NCI-H1930 (cell line): ENCODE results near the gene SRSF12.

ENCODE experiments used
- DNase-seq, 2 experiments: peaks; one replicate each; lab custom pipeline; 2025; lab: John Stamatoyannopoulos, UW

The SRSF12 gene

DNA sequence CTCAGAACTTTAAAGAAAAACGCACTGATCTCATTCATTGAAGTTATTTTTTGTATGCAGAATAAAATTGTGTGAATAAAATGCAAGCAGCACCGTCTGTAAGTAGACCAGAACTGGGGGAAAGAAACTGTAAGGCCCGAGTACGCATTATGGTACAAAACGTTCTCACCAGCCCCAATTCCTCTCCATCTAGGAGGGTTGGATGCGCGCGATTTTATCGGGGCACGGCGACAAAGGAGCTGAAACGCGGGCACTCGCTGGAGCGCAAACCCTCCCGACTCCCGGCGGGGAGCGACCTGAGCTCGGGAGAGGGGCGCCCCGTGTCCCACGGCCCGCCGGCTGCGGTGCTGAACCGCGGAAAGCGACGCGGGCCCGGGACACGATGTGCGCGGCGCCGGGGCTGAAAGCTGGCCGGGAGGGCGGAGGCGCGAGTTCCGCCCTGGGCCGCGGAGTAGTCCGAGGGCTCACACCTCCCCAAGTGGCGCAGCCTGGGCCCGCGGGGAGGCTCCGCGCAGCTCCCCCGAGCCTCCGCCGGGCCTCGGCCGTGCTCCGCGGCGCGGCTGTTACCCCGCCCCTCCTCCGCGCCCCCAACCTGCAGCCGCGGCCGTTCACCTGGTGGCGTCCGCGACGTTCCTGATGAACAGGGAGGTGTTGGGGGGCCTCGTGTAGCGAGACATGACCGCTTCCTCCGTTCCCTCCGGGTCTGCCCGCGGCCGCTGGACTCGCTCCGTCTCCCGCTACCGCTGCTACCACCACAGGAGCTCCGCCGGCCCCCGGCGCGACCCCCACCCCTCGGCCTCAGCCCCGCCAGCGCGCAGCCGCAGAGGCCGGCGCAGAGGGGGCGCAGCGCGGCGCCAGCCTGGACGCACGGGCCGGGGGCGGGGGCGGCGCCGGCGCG, at the start of gene SRSF12:
Gene SRSF12 (minus strand): TSS at position 861 of the 898 bp plus-strand sequence. CDS start 184 bp downstream, at position 677.
- DNase-seq, result peak; percentile 18 to 30

GRCh38 chr6:89162047-89162371, 44.1 kb upstream of the SRSF12 start:
- no peak for DNase-seq

- no peak for DNase-seq
These were observed 43.6 kb upstream of the SRSF12 start for GRCh38 chr6:89161326-89162046.

- no peak for DNase-seq
These were observed 42.6 kb upstream of the SRSF12 start for GRCh38 chr6:89160331-89161092.

DNA sequence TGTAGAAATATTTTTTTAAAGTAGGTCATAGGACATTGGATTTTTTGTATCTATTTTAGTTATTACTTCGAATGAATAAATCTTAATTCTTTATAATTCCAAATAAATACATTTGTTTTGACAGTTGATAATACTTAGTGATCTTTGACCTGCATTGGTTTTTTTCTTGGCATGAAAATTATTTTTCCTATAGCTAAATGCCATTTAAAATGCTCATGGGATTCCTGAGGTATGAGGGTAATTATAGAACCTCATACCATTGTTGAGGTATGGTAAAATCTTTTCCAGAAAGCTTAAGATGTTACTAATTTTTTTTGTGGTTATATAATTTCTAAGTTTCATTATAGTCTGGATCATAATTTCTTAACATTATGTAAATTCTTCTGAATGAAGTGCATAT, 36.3 kb upstream of the SRSF12 start:
- DNase-seq, result no peak

DNA sequence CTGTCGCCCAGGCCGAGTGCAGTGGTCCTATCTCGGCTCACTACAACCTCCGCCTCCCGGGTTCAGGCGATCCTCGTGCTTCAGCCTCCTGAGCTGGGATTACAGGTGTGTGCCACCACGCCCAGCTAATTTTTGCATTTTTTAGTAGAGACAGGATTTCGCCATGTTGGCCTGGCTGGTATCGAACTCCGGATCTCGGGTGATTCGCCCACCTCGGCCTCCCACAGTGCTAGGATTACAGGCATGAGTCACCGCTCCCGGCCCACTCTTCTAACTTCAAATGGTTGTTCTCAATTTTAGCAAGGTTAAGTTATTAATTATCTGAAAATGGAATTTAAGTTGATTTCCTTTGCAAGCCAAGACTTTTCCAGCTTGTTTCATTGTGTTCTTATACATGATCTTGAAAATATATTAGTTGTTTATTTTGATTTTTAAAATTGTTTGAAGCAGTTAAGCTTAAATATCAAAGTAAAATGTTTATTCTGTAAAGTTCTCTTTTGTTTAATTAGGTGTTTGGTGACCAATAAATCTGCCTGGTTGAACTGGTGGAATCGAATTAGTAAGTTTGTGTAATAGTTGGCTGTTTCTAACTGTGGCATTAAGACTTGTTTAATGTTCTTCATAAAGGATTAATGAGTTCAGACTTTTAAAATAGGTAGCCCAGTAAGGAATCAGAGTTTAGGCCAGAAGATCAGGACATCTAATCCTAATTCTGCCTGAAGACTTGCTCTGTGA, 30.3 kb upstream of the SRSF12 start:
- DNase-seq, result no peak

DNA sequence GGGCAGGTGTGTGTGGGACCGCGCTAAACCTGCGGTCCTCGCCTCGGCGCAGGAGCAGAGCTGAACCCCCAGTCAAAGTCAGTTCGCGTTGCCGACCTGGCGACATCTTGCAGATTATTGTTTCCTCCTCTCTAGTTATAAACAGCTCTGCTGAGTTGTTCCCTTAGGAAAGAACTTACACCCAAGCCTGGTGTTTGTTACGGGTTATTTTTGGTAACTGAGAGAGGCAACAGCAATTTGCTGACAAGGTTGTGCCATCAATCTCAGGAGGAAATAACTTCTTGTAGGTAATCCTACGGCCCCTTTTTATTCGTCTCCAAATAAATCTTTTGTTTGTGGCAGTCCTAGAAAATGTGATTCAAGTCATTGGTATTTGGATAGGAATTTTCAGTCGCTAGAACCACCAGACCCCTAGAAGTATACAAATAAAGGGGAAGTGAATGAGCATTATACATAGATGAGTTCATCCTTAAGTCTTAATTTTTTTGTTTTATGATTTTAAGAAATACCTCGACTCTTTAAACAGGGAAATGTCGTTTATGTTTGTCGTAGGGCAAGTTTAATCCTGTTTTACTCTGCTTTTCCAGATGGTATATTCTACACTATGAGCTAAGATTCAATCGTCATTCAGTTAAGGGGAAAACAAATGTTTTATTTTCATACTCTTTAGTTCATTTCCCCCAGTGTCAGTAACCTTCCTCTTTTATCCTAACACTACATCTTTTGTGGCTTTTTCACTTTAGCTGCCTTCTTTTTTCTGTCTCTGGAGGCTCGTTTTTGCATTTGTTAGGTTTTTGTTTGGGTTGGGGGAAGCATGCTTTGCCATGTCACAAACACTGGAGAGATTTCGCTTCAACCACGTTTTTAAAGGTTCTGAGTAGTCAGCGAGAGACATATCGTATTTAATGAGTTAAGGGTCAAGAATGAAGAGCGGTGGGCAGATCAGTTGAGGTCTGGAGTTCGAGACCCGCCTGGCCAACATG, 29.1 kb upstream of the SRSF12 start:
- DNase-seq, result no peak

GRCh38 chr6:89145956-89146717, 28.3 kb upstream of the SRSF12 start, which contains the start of gene PM20D2:
TSS of gene PM20D2 (plus strand) at chr6:89146055. CDS start at chr6:89146145, 90 bp downstream.
- DNase-seq, result peak; percentile 22 to 65

DNA sequence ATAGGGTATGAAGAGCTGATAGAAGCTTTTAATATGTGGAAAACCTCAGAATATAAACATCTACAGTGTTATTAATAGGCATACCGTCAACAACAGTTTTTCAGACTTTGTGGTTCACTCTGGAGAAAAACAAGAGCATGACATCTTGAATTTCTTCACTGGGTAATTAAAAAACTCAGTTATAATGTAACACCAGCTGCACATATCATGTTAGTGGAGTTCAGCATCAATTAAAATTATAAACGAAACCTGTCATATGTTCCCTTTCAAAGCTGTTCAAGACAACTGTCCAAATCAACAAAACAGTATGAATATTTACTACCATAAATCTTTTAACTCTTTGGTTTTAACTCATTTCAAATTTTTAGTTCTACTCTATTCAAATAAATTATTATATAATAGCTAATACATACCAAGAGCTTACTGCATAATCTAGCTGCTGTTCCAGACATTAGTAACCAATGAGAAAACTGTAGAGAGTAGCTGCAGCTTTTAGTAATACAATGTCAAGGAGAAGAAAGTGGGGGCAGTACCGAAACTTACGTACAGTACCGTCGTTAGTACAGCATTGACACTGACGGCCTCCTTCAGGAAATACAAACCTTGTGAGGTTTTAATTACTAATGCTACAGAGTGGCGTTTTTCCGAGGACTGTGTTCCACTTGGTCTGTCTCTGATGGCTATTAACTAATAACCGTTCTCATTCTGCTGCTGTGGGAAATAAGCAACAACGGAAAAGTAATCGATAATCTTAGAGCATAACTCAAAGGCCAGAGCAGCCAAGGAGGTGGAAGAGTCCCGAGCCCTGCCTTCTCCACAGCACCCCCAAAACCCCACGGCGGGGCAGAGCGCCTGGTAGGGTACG, 27.5 kb upstream of the SRSF12 start:
- DNase-seq, result no peak

DNA sequence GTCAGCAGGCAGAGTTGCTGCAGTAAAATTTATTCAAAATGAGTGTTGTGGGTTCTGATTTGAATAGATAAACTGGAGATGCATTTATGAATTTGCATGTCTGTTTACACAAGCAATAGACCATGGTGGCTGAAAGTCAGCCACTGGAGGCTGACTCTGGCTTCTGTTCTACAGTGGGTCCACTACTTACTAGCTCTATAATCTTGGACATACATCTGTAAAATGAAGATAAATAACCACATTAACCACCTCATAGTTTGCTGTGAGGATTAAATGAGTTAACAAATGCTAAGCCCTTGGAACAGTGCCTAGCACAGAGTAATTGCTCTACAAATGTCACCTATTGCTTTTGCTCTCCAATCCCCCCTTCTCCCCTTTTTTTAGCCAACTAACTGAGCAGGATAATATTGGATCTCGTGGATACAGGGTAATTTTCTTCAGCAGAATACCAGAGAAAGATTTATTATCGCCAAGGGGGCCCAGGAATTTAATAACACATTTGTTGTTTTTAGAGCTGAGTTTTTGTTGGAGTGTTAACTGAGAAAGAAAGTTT, 26.6 kb upstream of the SRSF12 start:
- no peak for DNase-seq

GRCh38 chr6:89140347-89141156, 22.7 kb upstream of the SRSF12 start:
- no peak for DNase-seq

DNA sequence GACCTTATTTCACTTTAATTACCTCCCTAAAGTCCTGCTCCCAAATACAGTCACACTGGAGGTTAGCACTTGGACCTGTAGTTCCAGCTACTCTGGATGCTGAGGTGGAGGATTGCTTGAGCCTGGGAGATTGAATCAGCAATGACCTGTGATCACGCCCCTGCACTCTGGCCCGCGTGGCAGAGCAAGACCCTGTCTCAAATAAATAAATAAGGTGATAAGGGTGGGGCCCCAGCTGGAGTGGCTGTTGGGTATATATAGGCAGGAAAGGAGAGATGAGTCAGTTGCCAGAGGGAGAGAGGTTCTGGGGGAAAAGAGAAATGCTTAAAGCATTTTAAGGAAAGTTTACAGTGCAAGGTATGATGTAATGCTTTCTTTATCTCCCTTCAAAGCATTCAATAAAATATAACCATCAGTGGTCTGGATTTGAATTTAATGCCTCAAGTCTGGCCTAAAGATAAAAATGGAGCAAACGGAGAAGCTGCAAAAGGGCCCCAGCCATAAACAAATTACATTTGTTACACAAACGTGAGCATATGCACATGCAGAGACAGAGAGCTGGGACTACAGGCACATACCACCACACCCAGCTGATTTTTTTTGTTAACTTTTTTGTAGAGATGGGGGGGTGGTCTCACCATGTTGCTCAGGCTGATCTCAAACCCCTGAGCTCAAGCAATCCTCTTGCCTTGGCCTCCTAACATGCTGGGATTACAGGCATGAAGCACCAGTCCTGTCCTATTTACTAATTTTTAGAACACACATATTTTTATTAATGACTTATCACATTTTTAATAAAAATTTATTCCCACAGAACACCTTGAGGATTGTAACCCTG, 21.9 kb upstream of the SRSF12 start:
- no peak for DNase-seq

DNA sequence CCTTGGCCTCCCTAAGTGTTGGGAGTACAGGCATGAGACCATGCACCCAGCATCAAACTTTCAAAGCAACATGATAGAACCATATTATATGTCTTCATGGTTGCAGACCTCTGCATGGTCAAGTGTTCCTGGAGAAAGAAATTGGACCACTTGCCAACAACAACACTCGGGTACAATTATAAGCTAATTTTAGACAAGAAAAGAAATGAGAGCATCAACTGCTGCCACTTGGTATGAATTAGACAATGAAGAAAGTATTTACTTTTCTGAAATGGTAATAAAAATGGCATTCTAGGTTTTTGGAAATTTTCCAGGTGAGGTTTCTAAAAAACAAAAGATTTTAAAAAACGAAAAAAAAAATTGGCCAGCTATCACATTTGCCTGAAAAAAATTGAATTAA, 20.3 kb upstream of the SRSF12 start:
- no peak for DNase-seq

DNA sequence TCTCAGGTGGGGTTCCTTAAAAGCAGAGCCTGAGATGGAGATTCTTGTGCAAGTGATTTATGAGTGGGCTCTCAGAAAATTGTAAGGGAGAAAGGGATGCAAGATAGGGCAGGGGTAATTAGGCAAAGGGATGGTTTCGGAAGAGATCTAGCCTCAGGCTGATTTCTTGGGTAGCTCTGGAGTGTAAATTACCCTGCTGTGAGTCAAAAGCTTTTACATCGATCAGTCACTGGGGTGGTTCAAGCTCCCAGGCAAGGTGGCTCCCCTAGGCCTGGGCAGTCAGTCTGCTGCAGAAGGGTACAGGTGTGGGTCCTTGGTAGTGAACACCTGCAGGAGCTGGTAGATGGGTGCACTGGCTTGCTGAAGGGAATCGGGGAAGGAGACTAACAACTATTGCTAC, 16.9 kb upstream of the SRSF12 start:
- DNase-seq, result no peak

GRCh38 chr6:89133981-89134380, 16.1 kb upstream of the SRSF12 start:
- no peak for DNase-seq

- no peak for DNase-seq
These were observed 14.2 kb upstream of the SRSF12 start for GRCh38 chr6:89132057-89132456.

GRCh38 chr6:89131599-89131998, 13.7 kb upstream of the SRSF12 start:
- no peak for DNase-seq
